Stimulated activated CD4-positive, alpha-beta T cell treated with anti-CD3 and anti-CD28 coated beads, Interleukin-4, amount 100 ng/mL, for 48 hours (primary cell): Measurements from ENCODE around the gene CLTCL1.

Experiments used
- DNase-seq, 2 donors: peaks; one replicate each; pipeline ENCODE4 v3.0.0-alpha.2; 2020; ENCODE audit warnings: low read depth in 2 of 2

The CLTCL1 gene

DNA sequence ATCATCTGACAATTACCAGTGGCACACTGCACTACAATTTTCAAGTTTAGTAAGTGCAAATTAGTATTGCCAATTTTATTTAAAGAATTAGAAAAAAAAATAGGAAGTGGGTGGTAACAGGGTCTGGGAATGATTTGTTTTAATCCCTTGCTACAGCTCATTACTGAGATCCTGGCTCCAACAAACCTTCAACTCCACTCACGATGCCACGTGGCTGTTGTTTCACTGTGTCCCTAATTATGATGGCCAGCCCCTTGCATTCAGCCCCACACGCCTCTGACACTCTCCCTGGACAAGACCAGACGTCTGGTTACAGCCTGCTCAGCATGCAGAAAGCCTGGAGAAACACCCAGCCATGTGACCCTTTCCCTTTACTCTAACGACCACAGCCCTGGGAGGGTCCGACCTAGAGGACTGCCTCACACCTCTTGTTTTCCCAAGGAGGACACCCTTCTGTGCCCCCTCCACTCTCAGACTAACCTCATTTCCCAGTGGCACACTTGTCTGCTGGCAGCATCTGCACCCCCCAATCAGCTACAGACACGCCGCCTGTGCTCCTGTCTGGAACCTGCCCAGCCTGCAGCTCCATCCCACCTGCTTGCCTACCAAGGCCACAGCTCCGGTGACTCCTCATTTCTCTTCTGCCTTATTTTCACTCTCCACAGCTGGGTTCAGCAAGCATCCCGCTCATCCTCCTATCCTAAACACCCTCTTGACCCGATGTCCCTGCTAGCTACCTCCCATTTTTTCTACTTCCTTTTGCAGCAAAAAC is 94.5 kb downstream of the CLTCL1 start:
- DNase-seq: no peak

GRCh38 chr22:19195796-19196731 is 95.5 kb downstream of the CLTCL1 start:
- DNase-seq: no peak

DNA sequence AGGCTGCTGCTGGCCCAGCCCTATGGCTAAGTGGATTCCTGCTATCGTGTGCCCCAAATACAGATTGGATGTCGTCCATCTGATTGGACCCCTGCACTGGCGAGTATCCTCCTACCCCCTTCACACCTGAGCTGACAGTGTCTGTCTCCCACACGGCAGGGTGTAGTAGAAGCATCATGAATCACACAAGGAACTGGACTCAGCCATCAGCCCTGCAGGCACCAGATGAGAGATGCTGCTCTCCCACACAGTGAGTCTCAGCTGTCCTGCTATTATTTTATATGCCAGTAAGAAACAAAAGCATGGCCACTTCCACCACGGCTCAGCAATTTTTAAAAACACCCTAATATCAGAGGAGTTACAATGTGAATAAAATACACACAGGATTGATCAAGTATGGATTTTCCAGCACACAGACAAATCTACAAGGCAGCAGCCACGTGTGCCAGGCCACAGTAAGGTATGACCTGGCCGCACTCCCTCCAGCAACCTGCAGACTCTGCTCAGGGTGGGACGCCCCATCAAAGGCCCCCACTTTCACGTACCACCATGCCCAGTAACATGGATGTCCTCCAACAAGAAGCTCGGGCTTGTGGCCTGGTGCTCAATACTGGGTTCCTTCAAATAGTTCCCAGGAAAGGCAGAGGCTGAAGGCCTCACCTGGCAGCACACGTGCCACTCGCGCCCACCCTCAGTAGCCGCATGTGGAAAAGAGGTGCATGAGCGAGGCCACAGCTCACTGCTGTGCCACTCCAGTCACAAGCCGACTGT is 96.6 kb downstream of the CLTCL1 start:
- DNase-seq: no peak

DNA sequence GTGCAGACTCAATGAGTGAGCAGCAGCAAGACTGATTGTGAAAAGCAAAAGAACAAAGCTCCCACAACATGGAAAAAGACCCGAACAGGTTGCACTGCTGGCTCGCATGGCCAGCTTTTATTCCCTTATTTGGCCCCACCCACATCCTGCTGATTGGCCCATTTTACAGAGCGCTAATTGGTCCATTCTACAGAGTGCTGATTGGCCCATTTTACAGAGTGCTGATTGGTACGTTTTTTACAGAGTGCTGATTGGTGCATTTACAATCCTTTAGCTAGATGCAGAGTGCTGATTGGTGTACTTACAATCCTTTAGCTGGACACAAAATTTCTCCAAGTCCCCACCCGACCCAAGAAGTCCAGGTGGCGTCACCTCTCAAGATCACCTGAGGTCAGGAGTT is 97.6 kb downstream of the CLTCL1 start:
- DNase-seq: no peak

DNA sequence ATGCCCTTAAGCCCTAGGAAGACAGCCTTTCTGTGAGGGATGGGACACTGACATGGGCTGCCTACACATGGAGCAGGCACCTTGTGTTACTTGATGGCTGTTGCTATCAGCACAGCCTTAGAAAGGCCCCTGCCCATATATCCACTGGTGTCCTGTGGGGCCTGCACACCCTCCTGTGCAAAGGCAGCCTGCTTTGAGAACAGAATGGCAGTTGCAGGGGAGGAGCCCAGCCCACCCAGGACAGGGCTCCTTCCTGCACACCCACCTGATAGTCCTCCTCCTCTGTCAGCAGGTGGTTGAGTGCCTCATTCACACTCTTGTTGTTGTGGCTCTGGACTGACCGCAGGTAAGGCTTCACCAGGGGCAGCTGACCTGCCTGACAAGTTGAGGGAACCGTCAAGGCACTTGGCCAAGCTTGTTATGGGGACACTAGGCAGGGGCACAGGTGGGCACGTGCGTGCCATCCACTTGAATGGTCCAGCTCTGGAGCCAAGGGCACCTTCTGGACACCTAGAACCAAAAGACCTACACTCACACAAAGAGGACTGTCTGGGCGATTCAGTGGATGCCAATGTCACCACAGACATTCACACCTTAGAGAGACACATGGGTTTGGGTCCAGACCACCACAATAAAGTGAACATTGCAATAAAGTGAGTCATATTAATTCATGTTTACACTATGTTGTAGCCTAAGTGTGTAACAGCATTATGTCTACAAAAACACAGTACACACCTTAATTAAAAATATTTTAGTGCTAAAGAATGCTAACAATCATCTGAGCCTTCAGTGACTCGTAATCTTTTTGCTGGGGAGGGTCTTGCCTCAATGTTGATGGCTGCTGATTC is 103.6 kb downstream of the CLTCL1 start:
- no peak for DNase-seq

DNA sequence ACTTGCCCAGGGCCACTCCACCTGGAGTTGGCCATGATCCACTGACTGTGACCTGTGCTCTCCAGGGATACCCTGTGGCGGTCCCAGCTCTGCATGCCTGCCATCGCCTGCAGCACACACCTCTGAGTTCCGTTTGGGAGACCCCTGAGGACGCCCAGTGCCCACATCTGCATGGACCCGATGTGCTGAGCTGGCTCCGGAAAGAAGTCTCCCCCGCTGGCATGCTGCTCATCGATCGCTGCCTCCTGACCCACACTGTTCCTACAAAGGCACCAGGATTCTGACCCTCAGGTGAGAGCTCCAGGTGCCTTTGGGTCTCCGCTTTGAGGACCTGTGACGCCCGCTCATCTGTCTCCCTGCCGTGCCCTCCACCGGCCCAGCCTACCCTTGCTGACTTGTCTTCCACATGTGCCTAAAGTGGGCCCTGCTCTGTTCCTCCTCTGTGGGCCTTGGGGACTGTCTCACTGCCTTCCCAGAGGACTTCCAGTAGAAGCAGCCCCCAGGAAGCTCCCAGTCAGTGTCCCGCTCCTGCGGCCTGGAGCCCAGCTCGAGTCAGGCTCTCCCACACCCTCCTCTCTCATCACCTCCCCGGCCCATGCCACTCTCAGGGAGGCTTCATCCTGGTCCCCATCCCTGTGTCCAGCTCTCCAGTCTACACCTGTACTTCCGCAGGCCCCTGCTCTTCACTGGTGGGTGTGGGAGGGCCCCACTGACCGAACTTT is 107.1 kb downstream of the CLTCL1 start:
- no peak for DNase-seq

DNA sequence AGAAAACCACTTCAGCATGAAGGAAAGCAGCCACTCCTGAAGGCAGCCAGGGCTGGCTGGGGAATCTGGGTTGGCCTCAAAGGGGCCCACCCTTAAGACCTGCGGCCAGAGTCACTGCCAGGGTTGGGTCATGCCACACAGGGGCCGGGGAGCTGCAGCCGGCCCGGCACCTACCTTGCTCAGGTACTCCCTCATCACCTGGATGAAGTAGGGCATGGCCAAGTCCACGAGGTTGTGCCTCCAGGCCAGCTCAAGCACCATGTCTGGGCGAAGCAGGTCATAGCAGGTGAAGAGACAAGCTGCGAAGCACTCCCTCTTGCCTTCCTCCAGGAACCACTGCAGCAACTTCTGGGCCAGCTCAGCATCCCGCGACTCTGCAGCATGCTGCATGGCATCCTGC is 108.3 kb downstream of the CLTCL1 start:
- DNase-seq: no peak

- DNase-seq: no peak
Observed at GRCh38 chr22:19182472-19183157, 108.9 kb downstream of the CLTCL1 start.

- no peak for DNase-seq
Observed at GRCh38 chr22:19181786-19182471, 109.6 kb downstream of the CLTCL1 start.

GRCh38 chr22:19180740-19181410 is 110.6 kb downstream of the CLTCL1 start:
- DNase-seq: no peak

- DNase-seq: no peak
Observed at GRCh38 chr22:19180234-19180633, 111.3 kb downstream of the CLTCL1 start.

GRCh38 chr22:19179497-19180048 is 111.9 kb downstream of the CLTCL1 start:
- peak in 1 of 2 donors; percentile 40 for DNase-seq

- DNase-seq: peak; percentile 84 to 90
Observed at GRCh38 chr22:19178657-19179496, 112.6 kb downstream of the CLTCL1 start, which contains the start of gene SLC25A1. TSS of gene SLC25A1 (minus strand) at chr22:19178736. CDS start at chr22:19178673, 63 bp downstream.

DNA sequence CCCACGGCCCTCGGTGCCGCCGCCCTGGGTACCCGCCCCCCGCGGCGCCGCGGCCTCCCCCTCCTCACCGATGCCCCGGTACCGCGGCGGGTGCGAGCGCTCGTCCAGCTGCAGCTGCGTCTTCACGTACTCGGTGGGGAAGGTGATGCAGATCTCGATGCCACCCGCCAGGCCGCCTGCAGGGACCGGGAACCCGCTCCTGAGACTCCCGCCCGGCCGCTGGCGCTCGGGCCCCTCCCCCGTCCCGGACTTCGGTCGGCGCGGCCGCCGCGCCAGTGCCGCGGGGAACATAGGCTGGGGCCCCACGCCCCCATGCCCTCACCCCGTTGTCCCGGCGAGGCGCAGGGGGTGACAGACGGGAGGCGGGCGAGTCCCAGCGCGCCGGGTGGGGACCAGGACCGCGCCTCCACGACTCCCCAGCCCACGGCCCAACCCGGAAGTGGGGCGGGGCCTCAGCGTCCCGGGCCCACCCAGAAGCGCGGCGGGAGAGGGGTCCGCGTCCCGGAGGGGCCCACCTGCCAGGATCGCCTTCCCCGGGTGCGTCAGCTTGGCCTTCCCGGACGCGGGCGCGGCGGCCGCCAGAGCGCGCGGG is 113.4 kb downstream of the CLTCL1 start:
- no peak for DNase-seq

DNA sequence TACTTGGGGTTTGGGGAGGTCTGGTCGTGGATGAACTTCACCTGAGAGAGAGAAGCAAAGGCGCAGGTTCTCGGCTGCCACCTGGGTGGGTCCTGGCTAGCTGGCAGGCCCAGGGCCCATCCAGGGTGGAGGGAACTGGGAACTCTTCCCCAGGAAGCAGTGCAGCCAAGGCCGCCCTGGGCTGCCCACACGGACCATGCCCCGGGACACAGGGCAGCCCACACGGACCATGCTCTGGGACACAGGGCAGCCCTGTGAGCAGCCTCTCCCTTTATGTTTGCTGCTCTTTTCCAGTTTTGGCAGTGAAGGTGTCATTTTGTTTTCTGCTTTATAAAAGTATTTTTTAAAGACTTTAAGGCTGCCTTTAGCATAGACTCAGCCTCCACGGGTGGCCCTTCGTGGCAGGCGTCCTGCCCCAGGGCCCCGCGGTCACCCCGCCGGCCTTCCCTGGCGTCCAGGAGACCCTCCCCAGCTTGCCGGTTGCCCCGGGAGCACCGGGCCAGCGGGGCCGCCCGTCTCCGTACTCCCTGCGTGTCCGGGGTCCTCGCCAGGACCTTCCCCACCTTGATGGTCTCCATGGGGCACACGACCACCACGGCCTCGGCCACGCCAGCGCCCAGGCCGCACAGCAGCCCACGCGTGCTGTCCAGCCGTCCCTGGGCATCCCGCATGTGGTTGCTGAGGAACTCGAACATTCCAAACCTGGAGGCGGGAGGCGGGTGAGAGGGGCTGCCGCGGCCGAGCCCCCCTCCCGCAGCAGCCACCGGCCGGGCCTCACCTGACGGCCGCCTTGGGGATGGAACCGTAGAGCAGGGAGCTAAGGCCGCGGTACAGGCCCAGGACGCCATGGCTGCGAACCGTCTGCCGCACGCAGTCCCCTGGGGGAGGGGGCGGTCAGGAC is 114.1 kb downstream of the CLTCL1 start:
- no peak for DNase-seq

DNA sequence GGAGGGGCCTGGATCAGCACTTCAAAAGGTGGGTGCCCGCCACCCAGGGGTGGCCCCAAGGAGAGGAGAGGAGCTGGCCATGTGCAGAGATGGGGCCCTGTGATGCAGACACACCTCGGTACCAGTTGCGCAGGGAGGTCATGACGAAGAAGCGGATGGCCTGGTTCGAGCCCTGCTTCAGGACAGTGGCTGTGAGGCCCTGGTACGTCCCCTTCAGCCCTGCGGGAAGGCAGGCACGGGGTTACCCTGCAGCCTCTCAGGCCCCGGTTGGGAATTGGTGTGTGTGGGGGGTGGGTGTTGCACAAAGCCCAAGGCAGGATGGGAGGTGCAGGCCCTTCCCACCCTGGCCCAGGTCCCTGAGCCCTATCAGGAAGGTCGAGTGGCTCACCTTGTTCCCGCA is 114.8 kb downstream of the CLTCL1 start:
- DNase-seq: no peak
